Smooth muscle cell (in vitro differentiated cells): ENCODE results near the gene GMDS. TPM values are rescaled to one million over a fixed set of nuclear protein-coding genes. Genes with fewer than 3 reads are reported as not detected.

Experiments used
- DNase-seq: peaks from one replicate; lab custom pipeline; 2025; ENCODE audit not compliant: unreplicated experiment; lab: John Stamatoyannopoulos, UW
- H2AFZ ChIP-seq: fragments of 200-600 bp; sonication (generic); 2 replicates; pipeline ENCODE4 v1.6.0; 2016; ENCODE audit warnings: antibody characterized with exemption, low read depth, mild to moderate bottlenecking
- H3F3A ChIP-seq: fragments of 200-600 bp; sonication (generic); 2 replicates; pipeline ENCODE4 v1.6.0; 2017; ENCODE audit warnings: antibody characterized with exemption, low read depth
- H3K27ac ChIP-seq: fragments of 200-600 bp; sonication (generic); 2 replicates; pipeline ENCODE4 v1.5.1; 2016; ENCODE audit warnings: low read depth, mild to moderate bottlenecking
- H3K27me3 ChIP-seq: fragments of 200-600 bp; sonication (generic); 2 replicates; pipeline ENCODE4 v1.6.1; 2016; ENCODE audit warnings: low read depth, mild to moderate bottlenecking
- H3K36me3 ChIP-seq: fragments of 200-600 bp; sonication (generic); 2 replicates; pipeline ENCODE4 v1.5.1; 2016; ENCODE audit warnings: low read depth
- H3K4me1 ChIP-seq: fragments of 200-600 bp; sonication (generic); 2 replicates; pipeline ENCODE4 v1.5.1; 2016; ENCODE audit warnings: low read depth
- H3K4me2 ChIP-seq: fragments of 200-600 bp; sonication (generic); 2 replicates; pipeline ENCODE4 v1.6.0; 2016; ENCODE audit warnings: mild to moderate bottlenecking
- H3K4me3 ChIP-seq: fragments of 200-600 bp; sonication (generic); 2 replicates; pipeline ENCODE4 v1.5.1; 2016; ENCODE audit warnings: mild to moderate bottlenecking
- H3K79me2 ChIP-seq: fragments of 200-600 bp; sonication (generic); 2 replicates; pipeline ENCODE4 v1.6.0; 2016; ENCODE audit warnings: low read depth, mild to moderate bottlenecking
- H3K9ac ChIP-seq: fragments of 200-600 bp; sonication (generic); 2 replicates; pipeline ENCODE4 v1.6.0; 2016; ENCODE audit warnings: low read depth
- H3K9me3 ChIP-seq: fragments of 200-600 bp; sonication (generic); replicated peaks from 2 replicates; pipeline ENCODE4 v1.5.1; 2016; ENCODE audit warnings: low read depth
- H4K20me1 ChIP-seq: fragments of 200-600 bp; sonication (generic); 2 replicates; pipeline ENCODE4 v1.6.0; 2016; ENCODE audit warnings: low read depth
- CTCF ChIP-seq: fragments of 200-600 bp; sonication (generic); IDR thresholded peaks from 2 replicates; pipeline ENCODE4 v1.5.1; 2017; ENCODE audit warnings: borderline replicate concordance, mild to moderate bottlenecking, antibody characterized with exemption; ENCODE audit not compliant: insufficient read depth, poor library complexity, severe bottlenecking
- WGBS: methylation state at CpG from one replicate; pipeline ENCODE4 v1.1.7; 2016; ENCODE audit warnings: low lambda C conversion rate; 5-methylcytosine and 5-hydroxymethylcytosine counted together
- polyA plus RNA-seq: library from polyadenylated mRNA; unstranded; fragments of >200 nt; fragmentation: Nextera tagmentation; extraction: Ambion mirVana; gene quantifications from 2 replicates; pipeline ENCODE4 v1.2.1, GENCODE V29; 2016
- total RNA-seq: library from RNA; depleted of rRNA; stranded (reverse); fragments of >200 nt; gene quantifications from 2 replicates; pipeline ENCODE4 v1.2.3, GENCODE V29; 2014

Gene GMDS
- total and polyA plus RNA-seq, 2 experiments from 2014 or later: 3.7 to 8.5 TPM

GRCh38 chr6:2077826-2078225 is 167.6 kb downstream of the GMDS start:
- WGBS: 88% methylated on average over 1 of the region's 1 CpG
- DNase-seq: no peak
- Histone ChIP-seq H3K27me3 (peaks cover 4% of the 10 kb centered on the region), H3K4me2 (no peak overlapping the region), H3K9me3 (no peaks in the 10 kb centered on the region), H3K79me2 (no peaks in the 10 kb centered on the region), H3F3A (no peaks in the 10 kb centered on the region), H4K20me1 (no peaks in the 10 kb centered on the region), H3K27ac (no peak overlapping the region), H3K4me3 (no peak overlapping the region), H3K9ac (no peak overlapping the region), H3K36me3 (no peaks in the 10 kb centered on the region), H3K4me1 (no peaks in the 10 kb centered on the region), H2AFZ (no peak overlapping the region)
- TF ChIP-seq CTCF: no peak

GRCh38 chr6:2073476-2073875 is 171.9 kb downstream of the GMDS start:
- no peak overlapping the region for H3K4me3 ChIP-seq
- no peaks in the 10 kb centered on the region for H3F3A ChIP-seq
- no peak overlapping the region for H2AFZ ChIP-seq
- no peak for DNase-seq
- H4K20me1 ChIP-seq: no peaks in the 10 kb centered on the region
- H3K4me1 ChIP-seq: no peaks in the 10 kb centered on the region
- no peaks in the 10 kb centered on the region for H3K27me3 ChIP-seq
- no peak for TF ChIP-seq CTCF
- no peak overlapping the region for H3K4me2 ChIP-seq
- H3K9me3 ChIP-seq: no peaks in the 10 kb centered on the region
- no peaks in the 10 kb centered on the region for H3K79me2 ChIP-seq
- H3K27ac ChIP-seq: no peak overlapping the region
- H3K36me3 ChIP-seq: no peaks in the 10 kb centered on the region
- no peak overlapping the region for H3K9ac ChIP-seq
- 61% methylated on average over 2 of the region's 2 CpGs for WGBS

GRCh38 chr6:2072453-2072852 is 173.0 kb downstream of the GMDS start:
- no peaks in the 10 kb centered on the region for H3K79me2 ChIP-seq
- no peak overlapping the region for H3K4me2 ChIP-seq
- H3K4me1 ChIP-seq: no peaks in the 10 kb centered on the region
- no peak overlapping the region for H2AFZ ChIP-seq
- no peak for TF ChIP-seq CTCF
- H3K27me3 ChIP-seq: no peaks in the 10 kb centered on the region
- DNase-seq: no peak
- no peak overlapping the region for H3K27ac ChIP-seq
- H4K20me1 ChIP-seq: no peaks in the 10 kb centered on the region
- H3K36me3 ChIP-seq: no peaks in the 10 kb centered on the region
- H3F3A ChIP-seq: no peaks in the 10 kb centered on the region
- H3K9ac ChIP-seq: no peak overlapping the region
- H3K9me3 ChIP-seq: no peaks in the 10 kb centered on the region
- H3K4me3 ChIP-seq: no peak overlapping the region

- Histone ChIP-seq H3K79me2 (no peaks in the 10 kb centered on the region), H3K9me3 (no peaks in the 10 kb centered on the region), H3K4me1 (no peaks in the 10 kb centered on the region), H3K27me3 (no peaks in the 10 kb centered on the region), H3K9ac (no peak overlapping the region), H3K36me3 (no peaks in the 10 kb centered on the region), H2AFZ (no peak overlapping the region), H3F3A (no peaks in the 10 kb centered on the region), H4K20me1 (no peaks in the 10 kb centered on the region), H3K27ac (no peak overlapping the region), H3K4me3 (no peak overlapping the region), H3K4me2 (no peak overlapping the region)
- WGBS: 78% methylated on average over 3 of the region's 3 CpGs
- no peak for DNase-seq
- TF ChIP-seq CTCF: no peak
These were observed 181.9 kb downstream of the GMDS start for GRCh38 chr6:2063547-2063946.
